Neural progenitor cell (in vitro differentiated cells): ENCODE measurements around the gene MINDY4.

Source experiments
- EZH2 ChIP-seq: fragments of 200-600 bp; sonication (generic); IDR thresholded peaks from 2 replicates; pipeline ENCODE4 v1.6.1; 2017; ENCODE audit warnings: antibody characterized with exemption, mild to moderate bottlenecking, moderate library complexity
- EZH2phosphoT487 ChIP-seq: fragments of 200-600 bp; sonication (generic); IDR thresholded peaks from 2 replicates; pipeline ENCODE4 v1.6.1; 2017; ENCODE audit warnings: antibody characterized with exemption
- TF ChIP-seq, protein P1 (sequence below): fragments of 200-600 bp; sonication (generic); IDR thresholded peaks from 2 replicates; pipeline ENCODE4 v1.5.1; 2017; ENCODE audit warnings: antibody characterized with exemption, mild to moderate bottlenecking

DNA sequence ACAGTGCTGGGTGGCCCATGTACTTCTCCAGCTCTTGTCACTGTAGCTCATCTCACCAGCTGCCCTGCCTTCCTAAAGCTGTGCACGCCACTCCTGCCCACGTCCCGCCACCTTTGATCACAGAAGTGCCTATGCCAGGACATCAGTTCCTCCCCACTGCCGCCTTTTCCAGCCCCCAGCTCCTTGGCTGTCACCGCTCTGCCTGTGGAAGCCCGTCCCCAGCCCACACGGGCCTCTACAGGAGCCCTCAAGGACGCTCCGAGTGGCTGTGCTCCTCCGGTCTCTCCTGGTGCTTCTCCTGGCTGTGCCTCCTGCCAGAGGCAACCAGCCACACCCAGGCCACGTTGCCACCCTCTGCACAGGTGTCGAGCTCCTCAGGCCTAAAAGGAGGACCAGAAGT lies 38.6 kb upstream of the MINDY4 start:
- TF ChIP-seq, protein P1, sequence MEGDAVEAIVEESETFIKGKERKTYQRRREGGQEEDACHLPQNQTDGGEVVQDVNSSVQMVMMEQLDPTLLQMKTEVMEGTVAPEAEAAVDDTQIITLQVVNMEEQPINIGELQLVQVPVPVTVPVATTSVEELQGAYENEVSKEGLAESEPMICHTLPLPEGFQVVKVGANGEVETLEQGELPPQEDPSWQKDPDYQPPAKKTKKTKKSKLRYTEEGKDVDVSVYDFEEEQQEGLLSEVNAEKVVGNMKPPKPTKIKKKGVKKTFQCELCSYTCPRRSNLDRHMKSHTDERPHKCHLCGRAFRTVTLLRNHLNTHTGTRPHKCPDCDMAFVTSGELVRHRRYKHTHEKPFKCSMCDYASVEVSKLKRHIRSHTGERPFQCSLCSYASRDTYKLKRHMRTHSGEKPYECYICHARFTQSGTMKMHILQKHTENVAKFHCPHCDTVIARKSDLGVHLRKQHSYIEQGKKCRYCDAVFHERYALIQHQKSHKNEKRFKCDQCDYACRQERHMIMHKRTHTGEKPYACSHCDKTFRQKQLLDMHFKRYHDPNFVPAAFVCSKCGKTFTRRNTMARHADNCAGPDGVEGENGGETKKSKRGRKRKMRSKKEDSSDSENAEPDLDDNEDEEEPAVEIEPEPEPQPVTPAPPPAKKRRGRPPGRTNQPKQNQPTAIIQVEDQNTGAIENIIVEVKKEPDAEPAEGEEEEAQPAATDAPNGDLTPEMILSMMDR = no peak
- no peak for TF ChIP-seq EZH2phosphoT487
- TF ChIP-seq EZH2 = no peak
